A549 treated with ZK216348 at 1 μM for 4 hours (cell line): ENCODE results near the gene PRDM5. TPM values are rescaled to one million over a fixed set of nuclear protein-coding genes. Genes with fewer than 3 reads are reported as not detected.

Source experiments
- total RNA-seq: library from RNA; stranded (reverse); fragments of 200-300 nt; extraction: Qiagen RNA extraction; gene quantifications from 5 replicates; pipeline ENCODE4 v1.2.3, GENCODE V29; 2022; ENCODE audit warnings: low read depth

Gene PRDM5
- total RNA-seq, result 3.2 to 5.0 TPM (median 4.7 TPM) in 5 replicates

GRCh38 chr4:120922381-120923206, at the start of gene PRDM5:
PRDM5 (minus strand) TSS chr4:120922726; CDS start chr4:120922608, 118 bp downstream.

Other genes starting within 250 kb of the PRDM5 start
- gene NDNF, start 149.8 kb upstream of the PRDM5 start, total RNA-seq, result not detected in 5 replicates
- 0.27 to 0.99 TPM (median 0.44 TPM) in 5 replicates for gene TNIP3, start 241.6 kb upstream of the PRDM5 start, total RNA-seq